ENCODE data around the gene JOSD2. TPM values are rescaled to one million over a fixed set of nuclear protein-coding genes. Genes with fewer than 3 reads are reported as not detected.

Gene JOSD2
- total and polyA plus RNA-seq, 9 of the 15 experiments (the other 6 are each of a cell fraction or from before 2014, with no cell fraction given): 0.06 to 14.4 (median 3.1) TPM

GRCh38 chr19:50476224-50476906 lies 34.6 kb downstream of the JOSD2 start, which contains the start of the genes EMC10 and GARIN5A (continued):
- TF ChIP-seq, protein P1, sequence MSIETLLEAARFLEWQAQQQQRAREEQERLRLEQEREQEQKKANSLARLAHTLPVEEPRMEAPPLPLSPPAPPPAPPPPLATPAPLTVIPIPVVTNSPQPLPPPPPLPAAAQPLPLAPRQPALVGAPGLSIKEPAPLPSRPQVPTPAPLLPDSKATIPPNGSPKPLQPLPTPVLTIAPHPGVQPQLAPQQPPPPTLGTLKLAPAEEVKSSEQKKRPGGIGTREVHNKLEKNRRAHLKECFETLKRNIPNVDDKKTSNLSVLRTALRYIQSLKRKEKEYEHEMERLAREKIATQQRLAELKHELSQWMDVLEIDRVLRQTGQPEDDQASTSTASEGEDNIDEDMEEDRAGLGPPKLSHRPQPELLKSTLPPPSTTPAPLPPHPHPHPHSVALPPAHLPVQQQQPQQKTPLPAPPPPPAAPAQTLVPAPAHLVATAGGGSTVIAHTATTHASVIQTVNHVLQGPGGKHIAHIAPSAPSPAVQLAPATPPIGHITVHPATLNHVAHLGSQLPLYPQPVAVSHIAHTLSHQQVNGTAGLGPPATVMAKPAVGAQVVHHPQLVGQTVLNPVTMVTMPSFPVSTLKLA (conservative IDR thresholded peaks at IDR 0.05): peak in 1 of 2 experiments; percentile 68; a peak in 3 of 4 replicates
- TF ChIP-seq, protein P2, sequence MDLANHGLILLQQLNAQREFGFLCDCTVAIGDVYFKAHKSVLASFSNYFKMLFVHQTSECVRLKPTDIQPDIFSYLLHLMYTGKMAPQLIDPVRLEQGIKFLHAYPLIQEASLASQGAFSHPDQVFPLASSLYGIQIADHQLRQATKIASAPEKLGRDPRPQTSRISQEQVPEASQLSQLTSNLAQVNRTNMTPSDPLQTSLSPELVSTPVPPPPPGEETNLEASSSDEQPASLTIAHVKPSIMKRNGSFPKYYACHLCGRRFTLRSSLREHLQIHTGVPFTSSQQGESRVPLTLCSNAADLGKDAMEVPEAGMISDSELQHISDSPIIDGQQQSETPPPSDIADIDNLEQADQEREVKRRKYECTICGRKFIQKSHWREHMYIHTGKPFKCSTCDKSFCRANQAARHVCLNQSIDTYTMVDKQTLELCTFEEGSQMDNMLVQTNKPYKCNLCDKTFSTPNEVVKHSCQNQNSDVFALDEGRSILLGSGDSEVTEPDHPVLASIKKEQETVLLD (IDR thresholded peaks at IDR 0.05): peak; percentile 96
- TF ChIP-seq, protein P3, sequence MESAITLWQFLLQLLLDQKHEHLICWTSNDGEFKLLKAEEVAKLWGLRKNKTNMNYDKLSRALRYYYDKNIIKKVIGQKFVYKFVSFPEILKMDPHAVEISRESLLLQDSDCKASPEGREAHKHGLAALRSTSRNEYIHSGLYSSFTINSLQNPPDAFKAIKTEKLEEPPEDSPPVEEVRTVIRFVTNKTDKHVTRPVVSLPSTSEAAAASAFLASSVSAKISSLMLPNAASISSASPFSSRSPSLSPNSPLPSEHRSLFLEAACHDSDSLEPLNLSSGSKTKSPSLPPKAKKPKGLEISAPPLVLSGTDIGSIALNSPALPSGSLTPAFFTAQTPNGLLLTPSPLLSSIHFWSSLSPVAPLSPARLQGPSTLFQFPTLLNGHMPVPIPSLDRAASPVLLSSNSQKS (CRISPR knock-in tag; IDR thresholded peaks at IDR 0.05): no peak
- no peak for TF ChIP-seq MCM2 (IDR thresholded peaks at IDR 0.05; ENCODE audit: low read depth)
- TF ChIP-seq HMBOX1 (IDR thresholded peaks at IDR 0.05): no peak
- TF ChIP-seq MIER1 (IDR thresholded peaks at IDR 0.05; ENCODE audit: low read depth): no peak
- no peak for TF ChIP-seq ZNF23 (CRISPR knock-in tag; IDR thresholded peaks at IDR 0.05)
- TF ChIP-seq CBX2 (IDR thresholded peaks at IDR 0.05; ENCODE audit: insufficient read depth, low read length, poor library complexity, severe bottlenecking): no peak
- no peak for TF ChIP-seq RFX7 (CRISPR knock-in tag; IDR thresholded peaks at IDR 0.05)
- TF ChIP-seq KLF6 (CRISPR knock-in tag; IDR thresholded peaks at IDR 0.05; ENCODE audit: borderline replicate concordance): no peak
- no peak for TF ChIP-seq CC2D1A (IDR thresholded peaks at IDR 0.05)
- TF ChIP-seq NCOA1 (IDR thresholded peaks at IDR 0.05; ENCODE audit: low read depth): peak; percentile 99
- peak in 1 of 2 experiments; percentile 82; a peak in 1 of 4 replicates for TF ChIP-seq SIN3A (IDR thresholded peaks at IDR 0.05; ENCODE audit: borderline replicate concordance in 2 of 2, control insufficient read depth in 1 of 2, low read depth in 2 of 2, low read length in 2 of 2)
- peak; percentile 99 for TF ChIP-seq CXXC5 (CRISPR knock-in tag; IDR thresholded peaks at IDR 0.05)
- TF ChIP-seq, protein P4, sequence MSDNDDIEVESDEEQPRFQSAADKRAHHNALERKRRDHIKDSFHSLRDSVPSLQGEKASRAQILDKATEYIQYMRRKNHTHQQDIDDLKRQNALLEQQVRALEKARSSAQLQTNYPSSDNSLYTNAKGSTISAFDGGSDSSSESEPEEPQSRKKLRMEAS (CRISPR knock-in tag; IDR thresholded peaks at IDR 0.05): peak; percentile 70
- TF ChIP-seq, protein P5, sequence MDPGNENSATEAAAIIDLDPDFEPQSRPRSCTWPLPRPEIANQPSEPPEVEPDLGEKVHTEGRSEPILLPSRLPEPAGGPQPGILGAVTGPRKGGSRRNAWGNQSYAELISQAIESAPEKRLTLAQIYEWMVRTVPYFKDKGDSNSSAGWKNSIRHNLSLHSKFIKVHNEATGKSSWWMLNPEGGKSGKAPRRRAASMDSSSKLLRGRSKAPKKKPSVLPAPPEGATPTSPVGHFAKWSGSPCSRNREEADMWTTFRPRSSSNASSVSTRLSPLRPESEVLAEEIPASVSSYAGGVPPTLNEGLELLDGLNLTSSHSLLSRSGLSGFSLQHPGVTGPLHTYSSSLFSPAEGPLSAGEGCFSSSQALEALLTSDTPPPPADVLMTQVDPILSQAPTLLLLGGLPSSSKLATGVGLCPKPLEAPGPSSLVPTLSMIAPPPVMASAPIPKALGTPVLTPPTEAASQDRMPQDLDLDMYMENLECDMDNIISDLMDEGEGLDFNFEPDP (CRISPR knock-in tag; IDR thresholded peaks at IDR 0.05): no peak
- TF ChIP-seq ILF3 (IDR thresholded peaks at IDR 0.05; ENCODE audit: borderline replicate concordance): no peak
- no peak for TF ChIP-seq TEAD2 (tag; IDR thresholded peaks at IDR 0.05)
- no peak for TF ChIP-seq PHB2 (IDR thresholded peaks at IDR 0.05; ENCODE audit: low read depth)
